Left ventricle myocardium superior (tissue), 1 donor: ENCODE data around the gene IFNB1. TPM values are rescaled to one million over a fixed set of nuclear protein-coding genes. Genes with fewer than 3 reads are reported as not detected.

Experiments used
- ATAC-seq: fragments of 200-7000 bp; cut with Tn5 transposase; one replicate; pipeline ENCODE4 v1.9.1; 2020; ENCODE audit warnings: mild to moderate bottlenecking, moderate library complexity
- DNase-seq: peaks from one replicate; pipeline ENCODE4 v3.0.0-alpha.2; 2020
- intact Hi-C: fragments of 100-400 bp; cut with micrococcal nuclease; formaldehyde crosslinking; loops from one replicate; pipeline ENCODE4 v1.11.0; 2022
- long read RNA-seq: library from polyadenylated mRNA; unstranded; transcript quantifications from one replicate; pipeline ENCODE4 v2.0.0, GENCODE V29; 2021
- total RNA-seq: library from RNA; stranded (reverse); fragmentation: NEBNext Ultra II Directional; extraction: Animal tissue kit (Norgen Biotek cat#: 25700); gene quantifications from one replicate; pipeline ENCODE4 v1.2.1, GENCODE V29; 2021
- donor health status: DM: no; HTN: yes; CAD: no; lungs with severe emphysema.

Gene IFNB1
- total RNA-seq = not detected
- long read RNA-seq = 0 reads

DNA sequence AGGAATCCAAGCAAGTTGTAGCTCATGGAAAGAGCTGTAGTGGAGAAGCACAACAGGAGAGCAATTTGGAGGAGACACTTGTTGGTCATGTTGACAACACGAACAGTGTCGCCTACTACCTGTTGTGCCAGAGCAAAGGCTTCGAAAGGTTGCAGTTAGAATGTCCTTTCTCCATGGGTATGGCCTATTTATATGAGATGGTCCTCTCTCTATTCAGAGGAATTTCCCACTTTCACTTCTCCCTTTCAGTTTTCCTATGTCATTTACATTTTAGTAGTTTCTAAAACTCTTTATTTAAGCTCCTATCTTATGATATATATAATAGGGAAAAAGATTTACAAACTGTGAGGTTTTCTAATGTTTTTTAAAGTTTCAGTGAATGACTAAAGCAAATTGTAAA is at the start of gene IFNB1:
Gene IFNB1, minus strand, starts transcription at position 162 of the 400 bp plus-strand sequence. Its CDS starts 73 bp downstream, at position 89.
- ATAC-seq = no peak
- intact Hi-C loops = loop anchor here (2.0 kb wide), 1 partner anchor 49 kb away; no protein-coding TSS in a partner anchor
- no peak for DNase-seq

DNA sequence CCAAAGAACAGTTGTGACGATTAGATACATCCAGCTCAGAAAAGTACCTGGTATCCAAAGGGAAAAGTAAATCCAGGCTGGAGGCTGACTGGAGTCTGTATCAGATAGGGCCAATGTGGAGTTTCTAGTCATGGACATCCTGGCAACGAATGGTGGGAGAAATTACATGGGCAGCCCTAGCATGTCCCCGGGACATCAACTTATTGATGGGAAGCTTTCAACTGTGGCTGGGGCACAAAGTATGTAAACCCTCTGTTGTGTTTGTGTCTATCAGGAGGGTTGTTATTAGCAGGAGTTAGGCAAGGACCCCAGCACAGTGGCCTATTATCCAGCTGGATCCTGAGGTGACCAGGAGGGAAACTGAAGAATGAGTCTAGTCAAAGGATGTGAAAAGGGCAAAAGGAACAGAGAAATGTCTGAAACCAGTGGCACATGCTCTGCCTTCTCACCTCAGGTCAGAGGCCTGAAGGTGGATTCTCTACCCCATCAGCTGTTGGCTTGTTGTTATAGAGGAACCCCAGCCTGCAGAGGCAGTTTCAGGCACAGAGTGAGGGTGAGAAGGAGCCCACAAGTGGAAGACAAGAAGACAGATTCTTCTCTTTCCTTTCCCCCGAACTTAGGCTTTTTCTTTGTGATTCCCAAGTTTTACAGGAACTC is 44.0 kb upstream of the IFNB1 start:
- DNase-seq (no peak), ATAC-seq (no peak)
- intact Hi-C loops = no loop called here

DNA sequence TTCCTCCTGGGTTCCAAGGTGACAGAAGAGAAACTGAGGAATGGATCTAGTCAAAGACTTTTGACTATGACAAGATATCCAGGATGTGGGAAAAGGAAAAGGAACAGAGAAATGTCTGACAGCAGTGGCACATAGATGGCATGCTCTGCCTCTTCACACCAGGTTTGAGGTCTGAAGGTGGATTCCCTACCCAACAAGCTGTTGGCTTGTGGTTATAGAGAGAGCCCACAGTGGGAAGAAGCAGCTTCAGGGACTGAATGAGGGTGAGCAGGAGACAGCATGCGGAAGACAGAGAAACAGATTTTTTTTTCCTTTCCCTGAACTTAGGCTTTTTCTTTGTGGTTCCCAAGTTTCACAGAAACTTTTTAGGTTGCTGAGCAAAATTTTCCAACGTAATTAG is 43.3 kb upstream of the IFNB1 start:
- intact Hi-C loops = no loop called here
- ATAC-seq = no peak
- no peak for DNase-seq

DNA sequence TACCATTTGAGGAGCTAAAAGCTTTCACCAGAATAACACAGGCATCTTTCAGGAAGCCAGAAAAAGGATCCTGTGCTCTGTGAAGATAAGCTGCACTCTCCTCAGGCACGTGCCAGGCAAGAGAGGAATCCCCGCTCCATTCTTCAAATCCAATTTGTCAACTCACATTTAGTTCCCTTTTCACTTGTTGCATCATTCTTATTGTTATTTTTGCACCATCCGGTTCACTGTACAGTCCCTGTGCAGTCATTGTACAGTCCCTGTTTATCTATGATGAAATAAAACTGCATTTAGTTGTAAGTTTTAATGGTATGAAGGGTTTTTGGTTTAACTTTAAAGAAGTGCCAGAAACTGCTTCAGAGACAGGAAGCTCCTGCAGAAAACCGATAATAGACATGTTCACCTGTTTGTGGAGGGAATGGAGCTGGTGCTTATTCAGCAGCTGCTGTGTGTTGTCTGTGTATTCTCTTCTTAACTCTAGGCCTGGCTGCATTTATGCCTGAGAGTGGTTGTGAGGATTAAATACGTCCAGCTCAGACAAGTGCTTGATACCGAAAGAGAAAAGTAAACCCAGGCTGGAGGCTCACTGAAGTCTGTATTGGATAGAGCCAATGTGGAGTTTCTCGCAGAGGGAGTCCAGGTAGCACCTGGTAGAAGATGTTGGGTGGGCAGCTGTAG is 41.5 kb upstream of the IFNB1 start:
- no peak for DNase-seq
- intact Hi-C loops = loop anchor here (10.0 kb wide), 1 partner anchor 174 kb away; no protein-coding TSS in a partner anchor
- peak; percentile 50 for ATAC-seq

DNA sequence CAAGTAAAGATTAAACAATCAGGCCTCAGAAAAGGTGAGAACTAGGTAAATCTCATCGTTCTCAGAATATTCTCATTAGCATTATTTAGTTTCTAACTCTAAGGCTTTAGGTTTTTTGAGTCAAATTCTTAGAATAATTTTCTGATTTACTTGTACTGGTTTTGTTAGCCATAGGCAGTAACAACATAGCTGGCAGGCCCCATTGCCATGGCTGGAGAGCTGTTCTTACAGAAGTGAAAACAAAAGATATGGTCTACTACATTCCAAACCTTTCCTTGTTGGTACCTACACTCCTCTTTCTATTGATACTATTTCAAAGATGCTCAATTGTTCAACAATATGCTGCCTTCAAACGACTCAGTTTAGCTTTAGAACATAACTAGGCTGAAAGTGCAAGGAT is 36.6 kb upstream of the IFNB1 start:
- intact Hi-C loops = loop anchor here (10.0 kb wide), 1 partner anchor 170 kb away; no protein-coding TSS in a partner anchor
- ATAC-seq (no peak), DNase-seq (no peak)

DNA sequence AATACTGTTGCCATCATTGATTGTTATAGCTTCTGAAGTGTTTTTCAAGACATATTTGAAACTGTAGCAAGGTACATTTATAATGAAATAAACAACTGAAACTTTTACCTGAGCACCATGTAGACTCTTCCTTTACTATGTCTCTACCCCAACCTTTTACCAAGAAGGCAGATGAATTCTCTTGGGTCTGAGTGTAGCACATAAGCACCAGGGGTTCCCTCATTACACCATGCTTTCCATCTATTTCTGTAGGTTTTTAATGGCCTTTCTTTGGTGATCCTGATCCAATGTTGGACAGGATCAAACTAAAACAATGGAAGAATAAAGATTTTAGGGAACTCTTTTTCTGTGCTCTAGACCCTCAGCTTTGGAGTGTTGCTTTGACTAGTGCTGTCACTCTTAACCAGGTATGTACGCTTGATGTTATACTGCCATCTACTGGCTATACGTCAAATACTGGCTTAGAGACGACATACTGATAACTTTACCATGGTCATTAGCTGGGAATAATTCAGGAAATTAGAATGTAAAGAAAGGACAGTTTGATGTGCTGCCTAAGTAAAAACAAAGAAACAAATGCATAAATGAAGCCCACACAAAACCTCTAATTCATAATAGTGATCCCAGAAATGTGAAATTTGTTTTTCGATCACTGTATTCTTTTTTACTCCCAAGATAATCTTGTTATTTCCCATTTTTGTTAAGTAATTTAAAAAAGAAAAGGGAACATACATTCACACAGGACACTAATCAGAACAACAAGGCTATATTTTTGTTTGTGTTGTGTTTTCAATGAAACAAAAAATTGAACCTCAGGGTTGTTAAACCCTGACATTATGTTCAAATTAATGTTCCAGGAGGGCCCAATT is 33.2 kb upstream of the IFNB1 start:
- peak; percentile 80 for ATAC-seq
- intact Hi-C loops = loop anchor here (10.0 kb wide), 1 partner anchor 166 kb away; no protein-coding TSS in a partner anchor
- no peak for DNase-seq

DNA sequence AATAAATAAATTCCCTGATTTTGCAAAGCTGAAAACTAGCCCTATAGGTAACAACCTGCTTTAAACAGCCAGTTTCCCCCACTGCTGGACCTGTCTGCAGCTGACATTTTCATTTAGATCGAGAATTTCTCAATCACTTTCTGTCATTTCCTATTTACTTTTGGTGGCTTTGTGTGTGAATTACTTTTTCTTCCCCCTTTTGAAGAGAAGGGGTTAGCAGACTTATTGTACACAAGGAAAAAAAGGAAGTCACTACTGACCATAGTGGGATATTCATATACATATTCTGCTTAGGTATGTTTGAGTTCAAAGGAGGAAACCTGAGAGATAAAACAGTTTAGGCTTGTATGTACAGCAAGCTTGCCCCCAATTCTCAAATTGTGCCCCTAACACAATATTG is 27.0 kb upstream of the IFNB1 start:
- intact Hi-C loops = loop anchor here (10.0 kb wide), 1 partner anchor 1180 kb away; no protein-coding TSS in a partner anchor
- DNase-seq = no peak
- ATAC-seq = no peak

DNA sequence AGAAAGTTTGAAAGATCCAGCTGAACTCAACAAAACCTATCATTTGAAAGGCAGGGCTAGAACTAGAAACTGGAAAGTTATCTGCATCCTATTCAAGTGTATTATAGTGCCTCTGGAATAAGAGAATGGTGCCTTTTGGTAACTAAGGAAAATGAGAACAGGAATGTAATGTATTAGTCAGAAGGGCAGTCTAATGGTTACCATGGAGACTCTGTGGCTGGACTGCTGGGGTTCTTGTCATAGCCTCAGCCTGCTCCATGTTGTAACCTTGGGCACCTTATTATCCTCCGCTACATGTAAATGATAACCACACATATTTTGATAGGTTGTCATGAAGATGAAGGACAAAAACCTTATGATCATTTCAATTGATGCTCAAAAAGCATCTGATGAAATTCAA is 24.6 kb upstream of the IFNB1 start:
- intact Hi-C loops = loop anchor here (10.0 kb wide), 1 partner anchor 1178 kb away; no protein-coding TSS in a partner anchor
- ATAC-seq = no peak
- no peak for DNase-seq

DNA sequence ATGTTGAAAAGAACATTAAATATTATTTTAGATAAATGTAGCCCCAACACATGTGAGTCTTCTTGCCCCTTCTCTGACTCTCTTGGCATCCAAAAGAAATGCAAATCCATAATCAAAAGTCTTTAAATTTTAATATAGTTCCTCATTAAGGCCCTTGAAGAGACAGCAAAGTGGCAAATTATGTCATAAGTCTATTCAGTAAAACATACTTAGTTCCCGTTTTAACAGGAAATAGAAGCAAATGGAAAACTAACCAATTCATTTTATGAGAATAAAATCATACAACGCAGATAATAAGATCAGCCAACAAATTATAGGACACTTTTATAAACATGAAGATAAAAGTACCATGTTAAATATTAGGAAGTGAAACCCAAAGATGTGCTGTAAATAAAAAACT is 20.1 kb upstream of the IFNB1 start:
- DNase-seq (no peak), ATAC-seq (no peak)
- intact Hi-C loops = no loop called here

DNA sequence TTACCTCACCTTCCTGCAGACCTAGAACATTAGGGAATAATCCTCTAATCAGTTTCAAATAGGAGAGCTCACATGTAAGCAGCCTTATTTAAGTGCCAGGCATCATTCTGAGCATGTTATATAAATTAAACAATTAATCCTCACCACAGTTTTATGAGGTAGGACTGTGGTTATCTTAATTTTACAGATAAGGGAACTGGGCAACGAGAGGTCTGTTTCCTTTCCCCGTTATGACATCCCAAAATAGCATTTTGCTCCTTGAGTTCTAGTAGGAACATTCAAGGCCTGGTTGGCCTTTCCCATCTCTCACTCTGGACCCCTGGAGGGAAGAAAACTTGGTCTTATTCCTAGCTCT is 19.1 kb upstream of the IFNB1 start:
- ATAC-seq (peak; percentile 79), DNase-seq (no peak)
- intact Hi-C loops = no loop called here

DNA sequence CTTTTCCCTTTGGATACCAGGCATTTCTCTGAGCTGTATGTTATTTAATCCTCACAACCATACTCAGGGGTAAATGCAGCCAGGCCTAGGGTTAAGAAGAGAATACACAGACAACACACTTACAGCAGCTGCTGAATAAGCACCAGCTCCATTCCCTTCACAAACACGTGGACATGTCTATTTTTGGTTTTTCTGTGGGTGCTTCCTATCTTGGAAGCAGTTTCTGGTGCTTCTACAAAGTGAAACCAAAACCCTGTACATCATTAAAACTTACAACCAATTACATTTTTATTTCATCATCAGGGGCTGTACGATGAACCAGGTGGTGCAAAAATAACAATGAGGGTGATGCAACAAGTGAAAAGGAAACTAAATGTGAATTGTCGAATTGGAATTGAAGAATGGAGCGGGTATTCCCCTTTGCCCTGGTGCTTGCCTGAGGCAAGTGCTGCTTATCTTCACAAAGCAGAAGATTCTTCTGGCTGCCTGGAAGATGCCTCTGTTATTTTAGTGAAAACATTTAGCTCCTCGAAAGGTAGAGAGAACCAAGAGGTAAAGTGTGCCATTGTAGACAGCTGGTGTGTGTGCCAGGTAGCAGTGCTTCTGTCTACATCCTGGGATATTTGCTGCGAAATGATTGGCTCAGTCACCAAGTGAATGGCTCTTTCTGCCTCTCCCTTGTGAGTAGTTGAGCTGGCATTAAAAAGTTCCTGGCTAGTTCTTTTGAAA is 18.6 kb upstream of the IFNB1 start:
- intact Hi-C loops = no loop called here
- DNase-seq (no peak), ATAC-seq (peak; percentile 84)

DNA sequence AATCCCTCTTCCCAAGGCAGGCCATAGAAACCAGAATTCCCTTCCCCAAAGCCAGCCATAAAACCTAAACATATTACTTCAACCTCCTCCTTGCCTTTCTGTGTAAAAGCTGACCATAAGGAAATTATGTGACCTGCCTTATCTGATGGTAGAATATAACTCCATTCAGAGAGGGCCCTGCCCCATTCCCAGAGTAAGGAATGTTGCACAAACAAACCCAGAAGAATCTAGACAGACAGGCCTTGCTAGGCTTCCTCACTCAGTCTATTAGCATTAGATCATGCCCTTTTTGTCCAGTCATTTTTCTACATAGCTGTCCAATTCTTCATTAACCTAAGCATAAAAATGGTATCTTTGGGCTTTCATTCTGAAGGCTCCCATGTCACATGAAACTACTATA is 17.8 kb upstream of the IFNB1 start:
- intact Hi-C loops = no loop called here
- ATAC-seq = no peak
- DNase-seq = no peak

DNA sequence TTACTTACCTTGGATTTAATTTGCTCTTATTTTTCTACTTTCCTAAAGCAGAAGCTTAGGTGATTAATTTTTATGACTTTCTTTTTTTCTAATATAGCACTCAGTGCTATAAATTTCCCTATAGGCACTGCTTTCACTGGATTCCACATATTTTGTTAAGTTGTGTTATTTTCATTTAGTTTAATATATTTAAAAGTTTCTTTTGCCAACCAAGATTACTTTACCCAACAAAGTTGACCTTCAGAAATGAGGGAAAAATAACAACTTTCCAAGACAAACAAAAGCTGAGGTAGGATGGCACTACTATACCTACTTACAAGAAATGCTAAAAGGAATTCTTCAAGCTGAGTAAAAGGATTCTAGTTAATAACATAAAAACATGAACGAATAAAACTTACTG is 8.8 kb upstream of the IFNB1 start:
- intact Hi-C loops = no loop called here
- DNase-seq = no peak
- no peak for ATAC-seq

DNA sequence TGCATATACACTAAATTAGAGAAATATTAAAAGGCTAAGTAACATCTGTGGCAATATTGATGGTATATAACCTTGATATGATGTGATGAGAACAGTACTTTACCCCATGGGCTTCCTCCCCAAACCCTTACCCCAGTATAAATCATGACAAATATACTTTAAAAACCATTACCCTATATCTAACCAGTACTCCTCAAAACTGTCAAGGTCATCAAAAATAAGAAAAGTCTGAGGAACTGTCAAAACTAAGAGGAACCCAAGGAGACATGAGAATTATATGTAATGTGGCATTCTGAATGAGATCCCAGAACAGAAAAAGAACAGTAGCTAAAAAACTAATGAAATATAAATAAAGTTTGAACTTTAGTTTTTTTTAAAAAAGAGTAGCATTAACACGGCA is 7.3 kb upstream of the IFNB1 start:
- ATAC-seq (no peak), DNase-seq (no peak)
- intact Hi-C loops = no loop called here

DNA sequence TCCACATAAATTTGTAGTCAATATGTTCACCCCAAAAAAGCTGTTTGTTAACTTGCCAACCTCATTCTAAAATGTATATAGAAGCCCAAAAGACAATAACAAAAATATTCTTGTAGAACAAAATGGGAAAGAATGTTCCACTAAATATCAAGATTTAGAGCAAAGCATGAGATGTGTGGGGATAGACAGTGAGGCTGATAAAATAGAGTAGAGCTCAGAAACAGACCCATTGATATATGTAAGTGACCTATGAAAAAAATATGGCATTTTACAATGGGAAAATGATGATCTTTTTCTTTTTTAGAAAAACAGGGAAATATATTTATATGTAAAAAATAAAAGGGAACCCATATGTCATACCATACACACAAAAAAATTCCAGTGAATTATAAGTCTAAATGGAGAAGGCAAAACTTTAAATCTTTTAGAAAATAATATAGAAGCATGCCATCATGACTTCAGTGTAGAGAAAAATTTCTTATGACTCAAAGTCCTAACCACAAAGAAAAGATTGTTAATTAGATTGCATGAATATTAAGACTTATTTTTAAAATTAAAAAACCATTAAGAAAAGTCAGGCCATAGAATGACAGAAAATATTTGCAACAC is 6.6 kb upstream of the IFNB1 start:
- no peak for DNase-seq
- no peak for ATAC-seq
- intact Hi-C loops = no loop called here

DNA sequence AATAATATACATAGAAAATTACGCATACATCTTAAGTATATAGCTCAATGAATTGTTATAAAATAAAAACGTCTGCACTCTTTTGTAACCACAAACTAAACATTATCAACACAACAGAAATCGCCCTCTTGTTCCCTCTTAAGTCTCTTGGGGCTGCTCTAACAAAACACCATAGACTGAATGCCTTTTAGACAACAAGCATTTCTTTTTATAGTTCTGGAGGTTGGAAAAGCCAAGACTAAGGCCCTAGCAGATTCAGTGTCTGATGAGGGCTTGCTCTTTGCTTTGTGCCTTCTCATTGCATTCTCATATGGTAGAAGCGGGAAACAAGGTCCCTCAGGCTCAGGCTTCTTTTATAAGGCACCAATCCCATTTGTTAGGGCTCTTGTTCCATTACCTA is 4.9 kb upstream of the IFNB1 start:
- peak; percentile 29 for ATAC-seq

DNA sequence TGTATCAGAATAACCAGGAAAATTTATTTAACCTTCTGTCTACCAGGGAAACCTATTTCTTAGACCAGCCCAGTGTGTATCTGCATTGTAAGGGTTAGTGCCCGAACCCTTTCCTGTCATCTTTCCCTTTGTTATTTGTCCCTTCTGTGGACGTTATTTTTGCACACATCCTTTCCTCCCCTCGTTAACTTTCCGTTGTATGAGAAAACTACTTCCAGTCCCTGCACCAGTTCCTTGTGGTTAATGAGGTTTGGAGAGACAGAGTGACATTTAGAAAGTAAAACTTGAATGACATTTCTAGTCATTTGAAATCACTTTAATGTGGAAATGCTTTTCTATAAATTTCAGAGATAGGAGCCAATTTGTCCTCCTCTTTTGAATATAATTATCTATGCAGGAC is 4.3 kb upstream of the IFNB1 start:
- DNase-seq (no peak), ATAC-seq (no peak)
- intact Hi-C loops = no loop called here

More for the DNA sequence above, 4.9 kb upstream of the IFNB1 start:
- no peak for DNase-seq
- intact Hi-C loops = no loop called here

DNA sequence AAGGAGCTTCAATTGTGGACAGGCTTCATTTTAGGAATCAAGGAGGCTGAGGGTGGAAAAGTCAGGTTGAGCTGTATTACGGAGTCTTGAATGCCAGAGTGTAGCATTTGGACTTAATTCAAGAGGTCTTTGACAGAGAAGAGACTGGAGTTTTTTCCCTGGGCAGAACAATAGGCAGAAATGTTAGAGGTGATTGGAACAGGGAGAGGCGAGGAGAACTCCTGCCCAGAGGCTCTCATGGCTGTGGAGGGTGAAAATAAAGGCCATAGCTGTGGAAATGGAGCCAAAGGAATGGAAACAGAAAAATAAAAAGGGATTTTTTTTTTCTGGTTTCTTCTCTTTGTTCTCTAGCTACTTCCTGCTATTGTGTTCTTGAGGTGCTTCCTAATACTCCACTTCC is 3.7 kb upstream of the IFNB1 start:
- DNase-seq (no peak), ATAC-seq (no peak)
- intact Hi-C loops = no loop called here

DNA sequence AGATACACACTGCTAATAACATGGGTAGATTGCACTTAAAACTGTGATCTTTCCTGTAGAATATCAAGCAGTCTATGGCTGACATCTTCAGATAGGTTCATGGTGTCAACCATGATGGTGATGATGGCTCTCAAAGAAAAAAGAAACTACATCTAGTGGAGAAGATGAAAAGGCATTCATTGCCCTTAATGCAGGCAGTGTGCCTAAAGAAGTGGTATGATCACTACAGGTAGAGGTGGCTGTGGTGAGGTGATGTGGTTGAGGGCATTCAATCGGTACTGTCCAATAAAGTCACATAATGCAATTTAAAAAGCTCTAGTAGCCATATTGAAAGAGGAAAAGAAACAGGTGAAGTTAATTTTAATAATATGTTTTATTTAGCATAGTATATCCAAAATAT is 3.1 kb upstream of the IFNB1 start:
- DNase-seq (no peak), ATAC-seq (no peak)
- intact Hi-C loops = no loop called here
